Nephron progenitor cell (in vitro differentiated cells): Measurements from ENCODE around the gene GNAT2.
A peak's percentile ranks its signal among the peaks of the same experiment; 100 is the strongest.

ENCODE experiments used
- DNase-seq: peaks from one replicate; pipeline ENCODE4 v3.0.0; 2021
- H3K27ac Mint-ChIP-seq: 2 replicates; pipeline ENCODE4 v1.8.0; 2021; ENCODE audit warnings: mild to moderate bottlenecking, moderate library complexity, mixed read lengths
- H3K27me3 Mint-ChIP-seq: 2 replicates; pipeline ENCODE4 v1.8.0; 2021; ENCODE audit warnings: mild to moderate bottlenecking, low read depth, mixed read lengths; ENCODE audit not compliant: poor library complexity
- H3K36me3 Mint-ChIP-seq: 2 replicates; pipeline ENCODE4 v1.8.0; 2021; ENCODE audit warnings: low read depth, mixed read lengths
- H3K4me1 Mint-ChIP-seq: 2 replicates; pipeline ENCODE4 v1.8.0; 2021; ENCODE audit warnings: mixed read lengths
- H3K4me3 Mint-ChIP-seq: 2 replicates; pipeline ENCODE4 v1.8.0; 2021; ENCODE audit warnings: mild to moderate bottlenecking, moderate library complexity, mixed read lengths
- H3K9me3 Mint-ChIP-seq: 2 replicates; pipeline ENCODE4 v1.8.0; 2021; ENCODE audit warnings: mild to moderate bottlenecking, moderate library complexity, mixed read lengths
- CTCF ChIP-seq: fragments of 200-600 bp; sonication (generic); IDR thresholded peaks from 2 replicates; pipeline ENCODE4 v1.5.0; 2021; ENCODE audit warnings: antibody characterized with exemption

GNAT2 gene

GRCh38 chr1:109644670-109645069 is 25.3 kb upstream of the GNAT2 start:
- Mint-ChIP-seq H3K4me3 (no peak overlapping the region), H3K9me3 (peaks cover 32% of the 10 kb centered on the region), H3K27ac (no peak overlapping the region), H3K36me3 (peaks cover 5% of the 10 kb centered on the region), H3K27me3 (peaks cover 29% of the 10 kb centered on the region), H3K4me1 (peaks cover 21% of the 10 kb centered on the region)
- TF ChIP-seq CTCF = no peak
- no peak for DNase-seq

- peaks cover 32% of the 10 kb centered on the region for H3K27me3 Mint-ChIP-seq
- peaks cover 5% of the 10 kb centered on the region for H3K36me3 Mint-ChIP-seq
- DNase-seq = peak; percentile 96
- H3K27ac Mint-ChIP-seq = no peak overlapping the region
- no peak overlapping the region for H3K4me3 Mint-ChIP-seq
- peak; percentile 88 for TF ChIP-seq CTCF
- H3K9me3 Mint-ChIP-seq = peaks cover 28% of the 10 kb centered on the region
- H3K4me1 Mint-ChIP-seq = peaks cover 21% of the 10 kb centered on the region
Observed at GRCh38 chr1:109643385-109644230, 24.2 kb upstream of the GNAT2 start.

GRCh38 chr1:109642626-109643025 is 23.2 kb upstream of the GNAT2 start:
- DNase-seq = no peak
- H3K36me3 Mint-ChIP-seq = peaks cover 5% of the 10 kb centered on the region
- no peak for TF ChIP-seq CTCF
- peaks cover 23% of the 10 kb centered on the region for H3K9me3 Mint-ChIP-seq
- H3K27ac Mint-ChIP-seq = no peak overlapping the region
- H3K4me3 Mint-ChIP-seq = no peak overlapping the region
- peaks cover 32% of the 10 kb centered on the region for H3K27me3 Mint-ChIP-seq
- H3K4me1 Mint-ChIP-seq = peaks cover 21% of the 10 kb centered on the region

GRCh38 chr1:109641861-109642260 is 22.4 kb upstream of the GNAT2 start:
- H3K27ac Mint-ChIP-seq = no peak overlapping the region

GRCh38 chr1:109641078-109641740 is 21.8 kb upstream of the GNAT2 start:
- TF ChIP-seq CTCF = no peak
- DNase-seq = no peak
- peaks cover 4% of the 10 kb centered on the region for H3K36me3 Mint-ChIP-seq
- H3K27ac Mint-ChIP-seq = no peak overlapping the region
- H3K27me3 Mint-ChIP-seq = peaks cover 28% of the 10 kb centered on the region
- H3K4me3 Mint-ChIP-seq = no peak overlapping the region
- peaks cover 28% of the 10 kb centered on the region for H3K4me1 Mint-ChIP-seq
- peaks cover 13% of the 10 kb centered on the region for H3K9me3 Mint-ChIP-seq

More at GRCh38 chr1:109641861-109642260, 22.4 kb upstream of the GNAT2 start:
- no peak for DNase-seq
- Mint-ChIP-seq H3K27me3 (peaks cover 28% of the 10 kb centered on the region), H3K36me3 (peaks cover 5% of the 10 kb centered on the region), H3K4me1 (peaks cover 22% of the 10 kb centered on the region), H3K4me3 (no peak overlapping the region), H3K9me3 (peaks cover 16% of the 10 kb centered on the region)
- no peak for TF ChIP-seq CTCF
